ENCODE results near the gene PSMD1.
"Not testable (repeated sequence)": the region's sequence is repeated elsewhere in the genome, so short reads cannot be mapped to it uniquely, and the experiment has no call there.

Gene PSMD1

DNA sequence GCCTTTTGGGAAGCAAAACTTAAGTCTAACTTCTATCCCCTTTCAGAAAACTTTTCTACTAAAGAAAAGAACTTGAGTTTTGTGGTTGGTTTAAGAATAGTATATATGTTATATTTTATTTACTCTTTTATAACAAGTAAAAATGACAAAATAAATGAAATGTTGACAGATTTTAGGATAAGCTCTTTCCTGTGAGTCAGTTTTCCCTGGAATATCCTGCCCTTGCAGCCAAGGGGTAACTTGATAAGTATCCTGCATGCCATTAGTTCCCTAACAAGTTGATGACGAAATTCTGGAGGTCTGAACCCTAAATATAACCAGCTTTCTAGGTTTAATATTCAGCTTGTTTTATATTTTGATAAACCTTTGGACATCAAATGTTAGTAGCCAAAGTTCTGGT lies 75.5 kb downstream of the PSMD1 start:
- H3K27me3 ChIP-seq (replicated peaks; ENCODE audit: control insufficient read depth, insufficient read depth, low read length), result no peaks in the 10 kb centered on the region
- no peak for DNase-seq (ENCODE audit: extremely low read depth, insufficient read length)
- no peaks in the 10 kb centered on the region for H3K36me3 ChIP-seq (ENCODE audit: control insufficient read depth, insufficient read depth, low read length)
- no peak overlapping the region for H3K4me3 ChIP-seq (replicated peaks; ENCODE audit: low read depth, low read length)
- TF ChIP-seq, protein P1, sequence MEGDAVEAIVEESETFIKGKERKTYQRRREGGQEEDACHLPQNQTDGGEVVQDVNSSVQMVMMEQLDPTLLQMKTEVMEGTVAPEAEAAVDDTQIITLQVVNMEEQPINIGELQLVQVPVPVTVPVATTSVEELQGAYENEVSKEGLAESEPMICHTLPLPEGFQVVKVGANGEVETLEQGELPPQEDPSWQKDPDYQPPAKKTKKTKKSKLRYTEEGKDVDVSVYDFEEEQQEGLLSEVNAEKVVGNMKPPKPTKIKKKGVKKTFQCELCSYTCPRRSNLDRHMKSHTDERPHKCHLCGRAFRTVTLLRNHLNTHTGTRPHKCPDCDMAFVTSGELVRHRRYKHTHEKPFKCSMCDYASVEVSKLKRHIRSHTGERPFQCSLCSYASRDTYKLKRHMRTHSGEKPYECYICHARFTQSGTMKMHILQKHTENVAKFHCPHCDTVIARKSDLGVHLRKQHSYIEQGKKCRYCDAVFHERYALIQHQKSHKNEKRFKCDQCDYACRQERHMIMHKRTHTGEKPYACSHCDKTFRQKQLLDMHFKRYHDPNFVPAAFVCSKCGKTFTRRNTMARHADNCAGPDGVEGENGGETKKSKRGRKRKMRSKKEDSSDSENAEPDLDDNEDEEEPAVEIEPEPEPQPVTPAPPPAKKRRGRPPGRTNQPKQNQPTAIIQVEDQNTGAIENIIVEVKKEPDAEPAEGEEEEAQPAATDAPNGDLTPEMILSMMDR (IDR thresholded peaks at IDR 0.05; ENCODE audit: insufficient read depth, low read length, poor library complexity, severe bottlenecking), result no peak

DNA sequence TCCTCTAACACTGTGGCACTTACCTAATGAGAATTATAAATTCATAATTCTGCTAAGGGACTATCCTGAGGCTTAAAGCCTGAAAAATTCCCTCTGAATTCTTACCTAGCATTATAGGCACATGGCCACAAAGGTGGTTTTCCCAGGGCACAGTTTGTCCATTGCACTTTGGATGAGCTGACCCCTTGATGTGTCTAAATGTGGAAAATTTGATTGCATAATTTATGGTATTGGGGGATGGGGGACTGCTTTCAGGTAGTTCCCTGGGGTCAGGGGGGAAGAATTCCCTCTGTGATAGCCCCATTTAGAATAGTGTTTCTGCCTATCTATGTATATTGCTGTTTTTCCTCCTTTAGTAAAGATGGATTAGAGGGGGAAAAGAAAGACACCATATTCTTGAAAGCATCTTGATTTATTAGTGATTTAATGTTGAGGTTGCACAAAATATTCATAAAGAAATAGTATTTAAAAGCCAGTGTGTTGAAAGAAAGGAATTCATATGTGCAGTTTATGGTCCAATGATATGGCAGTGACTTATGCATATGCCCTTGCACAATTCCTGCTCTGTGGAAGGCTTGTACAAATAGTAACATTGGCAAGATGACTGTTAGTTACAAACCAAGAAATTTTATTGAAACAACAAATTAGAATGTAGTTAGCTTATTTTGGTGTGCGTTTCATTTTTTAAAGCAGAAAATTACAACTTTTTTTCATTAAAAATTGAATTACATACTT lies 76.9 kb downstream of the PSMD1 start:
- TF ChIP-seq, protein P1 (IDR thresholded peaks at IDR 0.05; ENCODE audit: insufficient read depth, low read length, poor library complexity, severe bottlenecking), result no peak
- Histone ChIP-seq H3K27me3 (replicated peaks; ENCODE audit: control insufficient read depth, insufficient read depth, low read length) (no peaks in the 10 kb centered on the region), H3K4me3 (replicated peaks; ENCODE audit: low read depth, low read length) (no peak overlapping the region), H3K36me3 (ENCODE audit: control insufficient read depth, insufficient read depth, low read length) (no peaks in the 10 kb centered on the region)
- DNase-seq (ENCODE audit: extremely low read depth, insufficient read length), result no peak

- TF ChIP-seq, protein P1 (IDR thresholded peaks at IDR 0.05; ENCODE audit: insufficient read depth, low read length, poor library complexity, severe bottlenecking), result no peak
- no peaks in the 10 kb centered on the region for H3K27me3 ChIP-seq (replicated peaks; ENCODE audit: control insufficient read depth, insufficient read depth, low read length)
- no peak for DNase-seq (ENCODE audit: extremely low read depth, insufficient read length)
- no peaks in the 10 kb centered on the region for H3K36me3 ChIP-seq (ENCODE audit: control insufficient read depth, insufficient read depth, low read length)
- H3K4me3 ChIP-seq (replicated peaks; ENCODE audit: low read depth, low read length), result no peak overlapping the region
Observed at GRCh38 chr2:231134910-231135655, 78.4 kb downstream of the PSMD1 start.

DNA sequence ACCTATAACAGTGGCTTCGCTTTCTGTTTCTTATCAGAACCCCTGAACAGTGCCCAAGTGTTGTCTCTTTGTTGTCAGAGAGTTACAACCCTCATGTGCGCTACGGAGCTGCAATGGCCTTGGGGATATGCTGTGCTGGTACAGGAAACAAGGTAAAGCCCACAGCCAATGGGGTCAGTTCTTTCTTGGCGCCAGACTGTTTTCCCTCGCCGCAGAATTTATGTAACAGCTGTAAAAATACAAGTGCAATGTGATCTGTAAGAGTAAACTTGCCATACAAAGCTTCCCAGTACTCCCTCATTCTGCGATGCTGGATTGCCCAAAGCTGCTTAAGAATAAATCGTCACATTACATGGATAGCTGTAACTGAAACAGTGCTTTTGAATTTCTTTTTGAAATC lies 82.0 kb downstream of the PSMD1 start:
- Histone ChIP-seq H3K36me3 (ENCODE audit: control insufficient read depth, insufficient read depth, low read length) (no peaks in the 10 kb centered on the region), H3K27me3 (replicated peaks; ENCODE audit: control insufficient read depth, insufficient read depth, low read length) (no peaks in the 10 kb centered on the region)
- no peak for DNase-seq (ENCODE audit: extremely low read depth, insufficient read length)

GRCh38 chr2:231139796-231140195 lies 83.1 kb downstream of the PSMD1 start:
- Histone ChIP-seq H3K27me3 (replicated peaks; ENCODE audit: control insufficient read depth, insufficient read depth, low read length) (no peaks in the 10 kb centered on the region), H3K36me3 (ENCODE audit: control insufficient read depth, insufficient read depth, low read length) (no peaks in the 10 kb centered on the region), H3K4me3 (replicated peaks; ENCODE audit: low read depth, low read length) (no peak overlapping the region)
- TF ChIP-seq, protein P1 (IDR thresholded peaks at IDR 0.05; ENCODE audit: insufficient read depth, low read length, poor library complexity, severe bottlenecking), result no peak
- no peak for DNase-seq (ENCODE audit: extremely low read depth, insufficient read length)

More for the DNA sequence above, 82.0 kb downstream of the PSMD1 start:
- TF ChIP-seq, protein P1 (IDR thresholded peaks at IDR 0.05; ENCODE audit: insufficient read depth, low read length, poor library complexity, severe bottlenecking), result no peak
- no peak overlapping the region for H3K4me3 ChIP-seq (replicated peaks; ENCODE audit: low read depth, low read length)

DNA sequence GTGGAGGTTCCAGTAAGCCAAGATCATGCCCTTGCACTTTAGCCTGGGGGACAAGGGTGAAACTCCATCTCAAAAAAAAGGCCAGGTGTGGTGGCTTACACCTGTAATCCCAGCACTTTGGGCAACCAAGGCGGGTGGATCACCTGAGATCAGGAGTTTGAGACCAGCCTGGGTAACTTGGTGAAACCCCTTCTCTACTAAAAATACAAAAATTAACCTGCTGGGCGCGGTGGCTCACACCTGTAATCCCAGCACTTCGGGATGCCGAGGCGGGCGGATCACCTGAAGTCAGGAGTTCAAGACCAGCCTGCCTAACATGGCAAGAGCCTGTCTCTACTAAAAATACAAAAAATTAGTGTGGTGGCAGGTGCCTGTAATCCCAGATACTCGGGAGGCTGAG lies 84.1 kb downstream of the PSMD1 start:
- DNase-seq (ENCODE audit: extremely low read depth, insufficient read length); H3K27me3 ChIP-seq (replicated peaks; ENCODE audit: control insufficient read depth, insufficient read depth, low read length); H3K4me3 ChIP-seq (replicated peaks; ENCODE audit: low read depth, low read length); H3K36me3 ChIP-seq (ENCODE audit: control insufficient read depth, insufficient read depth, low read length): not testable (repeated sequence)

All from GM06990 (cell line).